HG02973 (cell line): ENCODE measurements around the gene FRMPD1.
"Not testable (repeated sequence)": the region's sequence is repeated elsewhere in the genome, so short reads cannot be mapped to it uniquely, and the experiment has no call there.

Experiments
- ATAC-seq: cut with Tn5 transposase; IDR thresholded peaks from one replicate; pipeline ENCODE4 v1.9.1; 2021; ENCODE audit warnings: moderate library complexity; ENCODE audit not compliant: unreplicated experiment

The FRMPD1 gene

GRCh38 chr9:37730839-37731238 lies 80.1 kb downstream of the FRMPD1 start:
- no peak for ATAC-seq

- no peak for ATAC-seq
These were observed 81.5 kb downstream of the FRMPD1 start for GRCh38 chr9:37732086-37732741.

- no peak for ATAC-seq
These were observed 82.2 kb downstream of the FRMPD1 start for GRCh38 chr9:37732952-37733351.

- ATAC-seq: no peak
These were observed 88.5 kb downstream of the FRMPD1 start for GRCh38 chr9:37739222-37739621.

DNA sequence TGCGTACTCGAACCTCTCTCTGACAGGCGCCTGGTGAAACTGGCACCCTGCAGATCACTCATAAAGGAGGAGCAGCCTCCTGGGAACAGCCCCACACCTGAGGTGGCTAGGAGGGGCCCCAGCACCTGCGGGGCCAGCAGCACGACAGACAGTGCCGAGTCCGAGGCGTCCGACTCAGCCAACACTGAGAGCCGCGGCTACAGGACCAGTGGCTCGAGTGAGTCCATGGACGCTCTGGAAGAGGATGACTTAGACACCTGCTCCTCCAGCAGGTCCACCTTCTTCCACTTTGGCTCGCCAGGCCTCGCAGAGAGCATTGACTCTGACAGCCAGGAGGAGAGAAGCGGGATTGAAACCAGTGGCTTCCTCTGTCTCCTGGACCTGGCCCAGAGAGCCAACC lies 89.4 kb downstream of the FRMPD1 start:
- ATAC-seq: no peak

GRCh38 chr9:37740631-37741328 lies 90.0 kb downstream of the FRMPD1 start:
- no peak for ATAC-seq

DNA sequence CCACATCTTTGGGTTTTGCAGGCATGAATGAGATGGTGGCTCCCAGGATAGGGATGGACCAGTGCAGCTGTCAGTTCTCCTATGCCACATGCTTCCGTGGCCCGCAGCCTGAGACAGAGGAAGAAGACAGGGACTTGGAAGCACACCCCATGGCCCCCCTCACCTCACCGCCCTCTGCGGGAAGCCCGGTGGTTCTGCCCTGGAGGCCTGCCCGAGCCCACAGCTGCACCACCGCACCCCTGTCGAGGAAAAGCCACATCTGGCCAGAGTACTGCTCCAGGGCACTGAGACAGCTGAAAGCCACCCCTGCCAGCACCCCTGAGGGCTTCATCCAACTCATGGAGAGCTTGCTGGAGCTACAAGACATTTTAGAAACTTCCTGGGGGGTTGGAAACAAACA lies 95.2 kb downstream of the FRMPD1 start:
- ATAC-seq: no peak

DNA sequence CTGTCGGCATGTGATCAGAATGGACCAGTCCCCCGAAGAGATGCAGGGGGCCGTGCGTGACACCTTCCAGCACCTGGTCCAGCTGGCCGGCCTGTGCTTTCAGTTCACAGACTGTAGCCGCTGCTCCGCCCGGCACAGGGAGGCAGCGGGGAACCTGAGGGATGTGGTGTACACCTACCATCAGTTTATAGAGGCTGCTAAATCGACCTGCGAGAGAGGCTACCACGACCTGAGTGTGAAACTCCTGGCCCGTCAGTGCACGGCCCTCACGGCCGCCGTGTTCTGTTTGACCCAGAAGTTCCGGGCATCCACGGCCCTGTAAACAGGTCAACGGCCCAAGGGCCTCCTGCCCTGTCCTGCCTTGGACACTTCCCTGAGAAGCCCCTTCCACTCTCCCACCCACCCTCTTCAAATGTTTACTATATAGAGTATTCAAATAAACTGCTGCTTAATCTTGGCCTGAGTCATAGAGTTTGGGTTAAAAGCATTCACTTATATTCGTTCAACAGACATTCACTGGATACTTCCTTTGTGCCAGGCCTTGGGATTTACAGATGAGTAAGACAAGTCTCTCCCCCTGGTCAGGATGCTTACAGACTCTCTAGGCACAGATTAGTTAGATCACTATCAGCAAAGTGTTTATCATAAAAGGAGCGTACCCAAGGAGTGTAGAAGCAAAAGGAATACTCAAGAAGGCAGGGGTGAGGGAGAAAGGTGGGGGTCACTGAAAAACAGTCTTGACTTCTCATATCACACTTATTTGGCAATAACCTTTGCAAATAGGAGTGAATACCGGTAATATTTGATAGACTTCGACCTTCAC lies 95.9 kb downstream of the FRMPD1 start:
- ATAC-seq: no peak

DNA sequence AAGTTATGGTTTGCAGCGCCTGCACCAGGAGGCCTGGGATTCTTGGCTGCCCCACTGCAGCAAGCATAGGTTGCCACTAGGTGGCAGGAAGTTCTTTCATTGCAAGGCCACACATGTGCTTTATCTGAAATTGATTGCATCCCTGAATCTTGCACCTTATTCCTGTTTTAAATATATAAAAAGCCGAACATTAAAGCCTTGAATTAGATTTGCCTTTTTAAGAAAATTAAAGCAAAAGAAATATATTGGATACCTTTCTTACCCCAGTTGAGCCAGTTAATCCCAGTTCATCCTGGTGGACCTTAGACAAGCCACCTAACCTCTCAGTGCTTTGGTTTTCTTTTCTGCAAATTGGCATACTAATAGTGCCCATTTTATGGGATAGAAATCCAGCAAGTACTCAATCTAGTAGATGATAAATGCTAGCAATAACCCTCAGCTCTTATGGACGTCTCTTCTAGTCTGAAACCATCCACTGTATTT lies 96.6 kb downstream of the FRMPD1 start:
- ATAC-seq: peak; percentile 66

DNA sequence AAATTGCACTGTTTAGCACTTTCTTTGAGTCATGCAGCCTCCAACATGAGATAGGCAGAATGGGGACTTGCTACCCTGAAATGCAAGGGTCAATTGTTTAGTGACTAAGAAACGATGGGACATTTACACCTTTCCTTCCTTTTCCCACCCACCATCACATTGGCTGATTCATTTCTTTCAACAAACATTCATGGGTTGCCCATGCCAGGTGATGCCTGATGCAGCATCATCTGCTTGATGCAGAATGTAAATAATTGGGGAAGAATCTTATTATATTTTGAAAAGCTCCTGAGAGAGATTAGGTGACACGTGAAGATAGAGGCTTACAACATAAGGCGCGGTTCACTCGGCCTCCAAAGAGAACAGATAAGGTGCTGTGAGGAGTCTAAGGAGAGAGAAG lies 98.4 kb downstream of the FRMPD1 start:
- ATAC-seq: no peak

- no peak for ATAC-seq
These were observed 100.4 kb downstream of the FRMPD1 start for GRCh38 chr9:37751186-37751585.

DNA sequence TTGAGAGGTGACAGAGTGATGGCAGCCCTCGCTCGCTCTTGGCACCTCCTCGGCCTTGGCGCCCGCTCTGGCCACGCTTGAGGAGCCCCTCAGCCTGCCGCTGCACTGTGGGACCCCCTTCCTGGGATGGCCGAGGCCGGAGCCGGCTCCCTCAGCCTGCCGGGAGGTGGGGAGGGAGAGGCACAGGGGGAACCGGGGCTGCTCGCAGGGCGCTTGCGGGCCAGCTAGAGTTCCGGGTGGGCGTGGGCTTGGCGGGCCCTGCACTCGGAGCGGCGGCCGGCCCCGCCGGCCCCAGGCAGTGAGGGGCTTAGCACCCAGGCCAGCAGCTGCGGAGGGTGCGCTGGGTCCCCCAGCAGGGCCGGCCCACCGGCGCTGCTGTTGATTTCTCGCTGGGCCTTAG lies 101.0 kb downstream of the FRMPD1 start:
- not testable (repeated sequence) for ATAC-seq

- ATAC-seq: not testable (repeated sequence)
These were observed 101.4 kb downstream of the FRMPD1 start for GRCh38 chr9:37752112-37752511.

- ATAC-seq: no peak
These were observed 102.1 kb downstream of the FRMPD1 start for GRCh38 chr9:37752642-37753488.

GRCh38 chr9:37753489-37754190 lies 102.9 kb downstream of the FRMPD1 start, which contains the start of gene TRMT10B:
Gene TRMT10B, plus strand, starts transcription at chr9:37753805. Its CDS starts 8,127 bp downstream, at chr9:37761932.
- peak; percentile 83 for ATAC-seq

DNA sequence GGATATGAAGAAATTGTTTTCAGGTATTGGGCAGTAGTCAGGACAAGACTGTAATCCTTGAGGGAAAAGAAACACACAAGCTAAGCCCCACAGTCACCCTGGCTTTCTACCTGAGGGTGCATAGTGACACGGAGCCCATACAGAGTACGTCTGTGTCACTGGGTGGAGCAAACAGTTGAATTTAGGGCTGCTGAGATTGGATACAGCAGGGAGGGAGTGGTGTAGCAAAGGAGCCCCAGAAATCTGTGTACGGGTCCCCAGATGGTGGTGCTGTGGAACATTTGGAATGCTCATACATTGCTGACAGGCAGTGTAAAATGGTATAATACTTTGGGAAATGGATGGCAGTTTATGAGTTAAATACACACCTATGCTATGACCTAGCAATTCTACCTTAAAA lies 108.0 kb downstream of the FRMPD1 start:
- no peak for ATAC-seq

DNA sequence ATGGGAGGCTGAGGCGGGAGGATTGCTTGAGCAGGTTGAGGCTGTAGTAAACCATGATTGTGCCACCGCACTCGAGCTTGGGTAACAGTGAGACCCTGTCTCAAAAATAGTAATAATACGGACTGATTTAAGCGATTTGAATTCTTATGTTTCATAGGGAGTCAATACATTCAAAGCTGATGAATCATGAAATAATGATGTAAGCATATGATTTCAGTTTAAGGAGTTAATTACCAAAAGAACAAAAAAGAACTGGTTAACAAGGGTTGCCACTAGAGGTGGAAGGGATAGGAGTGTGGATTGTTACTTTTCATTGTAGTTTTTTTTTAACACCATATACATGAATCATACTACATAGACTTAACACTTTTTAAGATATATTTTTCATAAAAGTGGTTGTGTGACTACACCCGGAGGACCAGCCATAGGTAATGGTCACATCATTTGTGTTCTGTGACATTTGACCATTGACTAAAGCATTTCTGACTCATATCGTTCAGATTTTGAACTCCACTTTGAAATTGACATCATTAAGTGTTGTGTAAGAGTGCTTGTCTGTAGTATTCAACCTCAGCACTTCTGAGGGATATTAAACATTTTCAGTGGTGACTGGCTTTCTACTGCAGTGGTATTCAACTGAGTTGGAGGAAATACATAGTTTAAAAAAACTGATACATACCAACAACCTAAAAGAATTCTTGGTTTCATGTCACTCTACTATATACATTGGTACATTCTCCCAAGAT lies 109.8 kb downstream of the FRMPD1 start:
- ATAC-seq: no peak

GRCh38 chr9:37761511-37761910 lies 110.8 kb downstream of the FRMPD1 start:
- no peak for ATAC-seq

- not testable (repeated sequence) for ATAC-seq
These were observed 114.5 kb downstream of the FRMPD1 start for GRCh38 chr9:37765263-37765662.
